GM12878 (cell line): ENCODE results near the gene SEPTIN10. TPM values are rescaled to one million over a fixed set of nuclear protein-coding genes. Genes with fewer than 3 reads are reported as not detected.

Experiments
- ATAC-seq: fragments of 200-7000 bp; cut with Tn5 transposase; 3 replicates; pipeline ENCODE4 v1.9.1; 2020; ENCODE audit warnings: mild to moderate bottlenecking, moderate library complexity
- BruUV-seq: library from RNA; stranded (reverse); fragments of 400-500 nt; replicated peaks from 2 replicates; lab custom pipeline; 2021; lab: Mats Ljungman, UMichigan
- CTCF ChIA-PET: fragments of 300-600 bp; sonication (Branson Sonifier 250); formaldehyde crosslinking; extraction: SDS; loops from one replicate; lab custom pipeline; 2021; ENCODE audit warnings: inconsistent platforms; lab: Yijun Ruan, JAX
- POLR2A ChIA-PET: fragments of 350-600 bp; formaldehyde crosslinking; extraction: SDS; loops from one replicate; lab custom pipeline; 2021; ENCODE audit warnings: inconsistent platforms; lab: Charles Lee
- RAD21 ChIA-PET: fragments of 300-600 bp; sonication (Branson Sonifier 250); formaldehyde crosslinking; loops from one replicate; lab custom pipeline; 2023; ENCODE audit warnings: antibody characterized with exemption; ENCODE audit not compliant: unreplicated experiment; lab: Charles Lee
- SMC1A ChIA-PET: fragments of 300-600 bp; sonication (Branson Sonifier 250); formaldehyde crosslinking; loops from one replicate; lab custom pipeline; 2023; ENCODE audit not compliant: unreplicated experiment, uncharacterized antibody; lab: Charles Lee
- DNase-seq: peaks from one replicate; pipeline ENCODE4 v3.0.0-alpha.2; 2011; ENCODE audit warnings: low read depth, low spot score
- FAIRE-seq: peaks from 3 replicates; lab custom pipeline; 2011; peaks lifted over from hg19 to GRCh38; lab: Jason Lieb, UNC
- H2AFZ ChIP-seq: 2 replicates; pipeline ENCODE4 v1.6.0; 2011; ENCODE audit warnings: low read depth, low read length, control low read depth; ENCODE audit not compliant: control insufficient read depth
- H3K27ac ChIP-seq: 2 replicates; pipeline ENCODE4 v1.5.1; 2011; ENCODE audit warnings: control low read depth; ENCODE audit not compliant: control insufficient read depth, insufficient read depth
- H3K27me3 ChIP-seq, 2 experiments: replicated peaks in 1 of 2; 2 replicates each; pipeline versions ENCODE4 v1.6.0 to v1.6.1; 2011; ENCODE audit warnings: low read length in 1 of 2; ENCODE audit not compliant: control insufficient read depth in 2 of 2, insufficient read depth in 2 of 2
- H3K36me3 ChIP-seq, 2 experiments: 2 replicates each; pipeline ENCODE4 v1.5.1; 2011; ENCODE audit warnings: low read length in 1 of 2; ENCODE audit not compliant: control insufficient read depth in 2 of 2, insufficient read depth in 2 of 2
- H3K4me1 ChIP-seq: 2 replicates; pipeline ENCODE4 v1.6.1; 2011; ENCODE audit warnings: mild to moderate bottlenecking, low read length, moderate library complexity, mixed read lengths; ENCODE audit not compliant: control insufficient read depth, insufficient read depth
- H3K4me2 ChIP-seq: 2 replicates; pipeline ENCODE4 v1.6.0; 2011; ENCODE audit warnings: control low read depth; ENCODE audit not compliant: control insufficient read depth, insufficient read depth
- H3K4me3 ChIP-seq: fragments of 200-600 bp; sonication (generic); 2 replicates; pipeline ENCODE4 v1.5.1; 2016
- H3K79me2 ChIP-seq: 2 replicates; pipeline ENCODE4 v1.6.0; 2011; ENCODE audit warnings: low read length; ENCODE audit not compliant: control insufficient read depth, insufficient read depth
- H3K9ac ChIP-seq: 2 replicates; pipeline ENCODE4 v1.8.0; 2011; ENCODE audit warnings: low read length, control low read depth, mixed read lengths; ENCODE audit not compliant: control insufficient read depth, insufficient read depth
- H3K9me3 ChIP-seq: replicated peaks from 3 replicates; pipeline ENCODE4 v1.5.1; 2011; ENCODE audit warnings: mild to moderate bottlenecking, low read length; ENCODE audit not compliant: control insufficient read depth, insufficient read depth
- H4K20me1 ChIP-seq: 2 replicates; pipeline ENCODE4 v1.6.0; 2011; ENCODE audit not compliant: control insufficient read depth, insufficient read depth
- ATF7 ChIP-seq: fragments of 450-650 bp; IDR thresholded peaks from 2 replicates; pipeline ENCODE4 v1.6.1; 2016; ENCODE audit warnings: low read depth, mild to moderate bottlenecking
- BACH1 ChIP-seq: fragments of 450-650 bp; IDR thresholded peaks from 2 replicates; pipeline ENCODE4 v1.6.1; 2017; ENCODE audit warnings: mild to moderate bottlenecking, borderline replicate concordance
- BRCA1 ChIP-seq: IDR thresholded peaks from 2 replicates; pipeline ENCODE4 v1.6.1; 2011; ENCODE audit warnings: low read depth, low read length, improper control_type of control experiment
- CREM ChIP-seq: IDR thresholded peaks from 2 replicates; pipeline ENCODE4 v1.6.1; 2014; ENCODE audit warnings: antibody characterized with exemption, low read depth
- TCF12 ChIP-seq: IDR thresholded peaks from 2 replicates; pipeline ENCODE4 v1.6.1; 2011; ENCODE audit warnings: low read depth, mild to moderate bottlenecking, low read length
- ZSCAN29 ChIP-seq: fragments of 450-650 bp; IDR thresholded peaks from 2 replicates; pipeline ENCODE4 v1.6.1; 2017; ENCODE audit warnings: mild to moderate bottlenecking, moderate library complexity
- WGBS: methylation state at CpG from one replicate; pipeline ENCODE4 v1.1.6; 2016; ENCODE audit warnings: low lambda C conversion rate; ENCODE audit not compliant: insufficient replicate concordance, insufficient coverage; ENCODE audit errors: missing lambda C conversion rate; 5-methylcytosine and 5-hydroxymethylcytosine counted together
- in situ Hi-C: fragments of 300-500 bp; cut with MboI; formaldehyde crosslinking; loops from 9 replicates; pipeline ENCODE4 v1.14.3; 2018; ENCODE audit warnings: mixed read lengths
- intact Hi-C: fragments of 100-400 bp; cut with micrococcal nuclease; formaldehyde crosslinking; loops from one replicate; pipeline ENCODE4 v1.14.2; 2022; ENCODE audit not compliant: unreplicated experiment
- polyA plus RNA-seq, 11 experiments: library from polyadenylated mRNA; depleted of rRNA in 4 of 11; unstranded in 6 of 11; stranded (reverse) in 5 of 11; fragments of >200 nt; fragmentation: Nextera tagmentation in 4 of 11; fragmentation: Illumina TruSeq in 1 of 11; extraction: Ambion mirVana in 4 of 11; extraction: Trizol in 1 of 11; gene quantifications; 1 replicate in 1 of 11; 2 replicates in 10 of 11; pipeline versions ENCODE4 v1.2.1 to v1.2.3, GENCODE V29; 2011 to 2016; ENCODE audit warnings: inconsistent platforms in 2 of 11, missing spikeins in 2 of 11, low read depth in 1 of 11
- total RNA-seq, 4 experiments: library from RNA; depleted of rRNA in 3 of 4; stranded (reverse); fragments of >200 nt in 3 of 4; fragmentation: Illumina TruSeq in 1 of 4; extraction: Trizol in 1 of 4; gene quantifications; 2 replicates each; pipeline versions ENCODE4 v1.2.1 to v1.2.3, GENCODE V29; 2013 to 2021
- TF ChIP-seq, protein P1 (sequence below): fragments of 450-650 bp; IDR thresholded peaks from 2 replicates; pipeline ENCODE4 v1.6.1; 2016; ENCODE audit warnings: mild to moderate bottlenecking
- TF ChIP-seq, protein P2 (sequence below): fragments of 450-650 bp; IDR thresholded peaks from 2 replicates; pipeline ENCODE4 v1.6.1; 2017; ENCODE audit warnings: mild to moderate bottlenecking

Gene SEPTIN10
- total and polyA plus RNA-seq, 10 of the 15 experiments (the other 5 are each of a cell fraction or from before 2014, with no cell fraction given): 20.2 to 132 (median 62.7) TPM

GRCh38 chr2:109601783-109602182 is 12.0 kb downstream of the SEPTIN10 start:
- Histone ChIP-seq H3K9ac (no peak overlapping the region), H3K79me2 (peaks cover 42% of the 10 kb centered on the region), H4K20me1 (no peaks in the 10 kb centered on the region), H3K4me2 (no peak overlapping the region), H3K4me3 (no peak overlapping the region), H3K27me3 (no peaks in the 10 kb centered on the region), H3K4me1 (peaks cover 13% of the 10 kb centered on the region), H3K9me3 (no peaks in the 10 kb centered on the region), H2AFZ (no peak overlapping the region), H3K27ac (no peak overlapping the region), H3K36me3 (no peaks in the 10 kb centered on the region)
- FAIRE-seq: no peak
- no peak for TF ChIP-seq CREM
- TF ChIP-seq, protein P1, sequence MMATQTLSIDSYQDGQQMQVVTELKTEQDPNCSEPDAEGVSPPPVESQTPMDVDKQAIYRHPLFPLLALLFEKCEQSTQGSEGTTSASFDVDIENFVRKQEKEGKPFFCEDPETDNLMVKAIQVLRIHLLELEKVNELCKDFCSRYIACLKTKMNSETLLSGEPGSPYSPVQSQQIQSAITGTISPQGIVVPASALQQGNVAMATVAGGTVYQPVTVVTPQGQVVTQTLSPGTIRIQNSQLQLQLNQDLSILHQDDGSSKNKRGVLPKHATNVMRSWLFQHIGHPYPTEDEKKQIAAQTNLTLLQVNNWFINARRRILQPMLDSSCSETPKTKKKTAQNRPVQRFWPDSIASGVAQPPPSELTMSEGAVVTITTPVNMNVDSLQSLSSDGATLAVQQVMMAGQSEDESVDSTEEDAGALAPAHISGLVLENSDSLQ: no peak
- TF ChIP-seq, protein P2, sequence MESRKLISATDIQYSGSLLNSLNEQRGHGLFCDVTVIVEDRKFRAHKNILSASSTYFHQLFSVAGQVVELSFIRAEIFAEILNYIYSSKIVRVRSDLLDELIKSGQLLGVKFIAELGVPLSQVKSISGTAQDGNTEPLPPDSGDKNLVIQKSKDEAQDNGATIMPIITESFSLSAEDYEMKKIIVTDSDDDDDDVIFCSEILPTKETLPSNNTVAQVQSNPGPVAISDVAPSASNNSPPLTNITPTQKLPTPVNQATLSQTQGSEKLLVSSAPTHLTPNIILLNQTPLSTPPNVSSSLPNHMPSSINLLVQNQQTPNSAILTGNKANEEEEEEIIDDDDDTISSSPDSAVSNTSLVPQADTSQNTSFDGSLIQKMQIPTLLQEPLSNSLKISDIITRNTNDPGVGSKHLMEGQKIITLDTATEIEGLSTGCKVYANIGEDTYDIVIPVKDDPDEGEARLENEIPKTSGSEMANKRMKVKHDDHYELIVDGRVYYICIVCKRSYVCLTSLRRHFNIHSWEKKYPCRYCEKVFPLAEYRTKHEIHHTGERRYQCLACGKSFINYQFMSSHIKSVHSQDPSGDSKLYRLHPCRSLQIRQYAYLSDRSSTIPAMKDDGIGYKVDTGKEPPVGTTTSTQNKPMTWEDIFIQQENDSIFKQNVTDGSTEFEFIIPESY: no peak
- no peak for TF ChIP-seq BRCA1
- no peak for TF ChIP-seq ATF7
- TF ChIP-seq TCF12: no peak
- no peak for TF ChIP-seq BACH1
- TF ChIP-seq ZSCAN29: no peak
- in situ Hi-C loops: no loop called here
- ChIA-PET POLR2A (interaction anchor here (0.7 to 1.6 kb wide), 3 partner anchors 8 to 18 kb away, joined by 3 to 6 read pairs (median 6); no protein-coding TSS in a partner anchor), SMC1A (interaction anchor here (0.9 to 3.3 kb wide), 6 partner anchors 8 to 134 kb away, joined by 3 to 23 read pairs (median 3); no protein-coding TSS in a partner anchor), CTCF (interaction anchor here (0.6 to 1.7 kb wide), 5 partner anchors 9 to 56 kb away, joined by 3 to 12 read pairs (median 5); no protein-coding TSS in a partner anchor), RAD21 (interaction anchor here (1.2 to 2.7 kb wide), 4 partner anchors 17 to 56 kb away, joined by 3 to 10 read pairs (median 4); no protein-coding TSS in a partner anchor)
- WGBS: 88% methylated on average over 6 of the region's 6 CpGs
- no TSS peak for BruUV-seq
- no peak for DNase-seq
- intact Hi-C loops: loop anchor here (10.0 kb wide), 1 partner anchor 457 kb away; no protein-coding TSS in a partner anchor
- no peak for ATAC-seq
